Measurements from ENCODE around the gene GAPDHS.

Gene GAPDHS

GRCh38 chr19:35498220-35498619 is 35.0 kb upstream of the GAPDHS start:
- H3K4me3 ChIP-seq (ENCODE audit: low read length), result no peak overlapping the region
- H3K9ac ChIP-seq (ENCODE audit: low read depth, low read length), result no peak overlapping the region
- H3K27me3 ChIP-seq (ENCODE audit: control insufficient read depth, insufficient read depth, low read length), result peaks cover 50% of the 10 kb centered on the region
- H3K4me1 ChIP-seq (ENCODE audit: control insufficient read depth, insufficient read depth, low read length), result no peaks in the 10 kb centered on the region
- H3K4me2 ChIP-seq (ENCODE audit: low read length), result no peak overlapping the region
- no peaks in the 10 kb centered on the region for H3K36me3 ChIP-seq (ENCODE audit: insufficient read depth, low read length)
- H3K9me3 ChIP-seq (replicated peaks; ENCODE audit: low read length), result no peaks in the 10 kb centered on the region

GRCh38 chr19:35498984-35499527 is 34.2 kb upstream of the GAPDHS start:
- no peaks in the 10 kb centered on the region for H3K36me3 ChIP-seq (ENCODE audit: insufficient read depth, low read length)
- H3K27me3 ChIP-seq (ENCODE audit: control insufficient read depth, insufficient read depth, low read length), result peaks cover 50% of the 10 kb centered on the region
- H3K4me3 ChIP-seq (ENCODE audit: low read length), result no peak overlapping the region
- no peak overlapping the region for H3K4me2 ChIP-seq (ENCODE audit: low read length)
- no peaks in the 10 kb centered on the region for H3K4me1 ChIP-seq (ENCODE audit: control insufficient read depth, insufficient read depth, low read length)
- no peak overlapping the region for H3K9ac ChIP-seq (ENCODE audit: low read depth, low read length)
- no peaks in the 10 kb centered on the region for H3K9me3 ChIP-seq (replicated peaks; ENCODE audit: low read length)

DNA sequence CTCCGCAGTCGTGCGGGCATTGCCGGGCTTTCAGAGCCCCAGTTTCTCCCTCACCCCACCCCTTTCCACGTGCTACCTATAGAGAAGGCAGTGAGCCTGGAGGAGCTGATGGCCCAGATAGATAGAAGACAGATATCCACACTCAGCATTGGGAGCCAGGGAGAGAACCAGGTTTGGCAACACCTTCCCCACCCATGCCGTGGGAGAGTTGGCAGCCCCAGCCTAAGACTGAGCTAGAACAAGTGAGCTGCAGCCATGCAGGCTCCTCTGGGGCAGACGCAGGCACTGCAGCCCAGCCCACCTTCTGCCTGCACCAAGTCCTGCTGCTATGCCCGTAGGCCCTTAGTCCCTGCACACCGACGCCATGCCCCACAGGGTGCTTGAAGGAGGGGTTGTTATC is 32.6 kb upstream of the GAPDHS start:
- Histone ChIP-seq H3K4me2 (ENCODE audit: low read length) (no peak overlapping the region), H3K9me3 (replicated peaks; ENCODE audit: low read length) (no peaks in the 10 kb centered on the region), H3K4me3 (ENCODE audit: low read length) (no peak overlapping the region), H3K27me3 (ENCODE audit: control insufficient read depth, insufficient read depth, low read length) (peaks cover 58% of the 10 kb centered on the region), H3K9ac (ENCODE audit: low read depth, low read length) (no peak overlapping the region), H3K36me3 (ENCODE audit: insufficient read depth, low read length) (no peaks in the 10 kb centered on the region), H3K4me1 (ENCODE audit: control insufficient read depth, insufficient read depth, low read length) (no peaks in the 10 kb centered on the region)

- Histone ChIP-seq H3K27me3 (ENCODE audit: control insufficient read depth, insufficient read depth, low read length) (peaks cover 67% of the 10 kb centered on the region), H3K4me2 (ENCODE audit: low read length) (no peak overlapping the region), H3K4me3 (ENCODE audit: low read length) (no peak overlapping the region), H3K36me3 (ENCODE audit: insufficient read depth, low read length) (no peaks in the 10 kb centered on the region), H3K9me3 (replicated peaks; ENCODE audit: low read length) (no peaks in the 10 kb centered on the region), H3K9ac (ENCODE audit: low read depth, low read length) (no peak overlapping the region), H3K4me1 (ENCODE audit: control insufficient read depth, insufficient read depth, low read length) (no peaks in the 10 kb centered on the region)
Observed at GRCh38 chr19:35501684-35502083, 31.6 kb upstream of the GAPDHS start.

GRCh38 chr19:35502751-35503150 is 30.5 kb upstream of the GAPDHS start:
- Histone ChIP-seq H3K27me3 (ENCODE audit: control insufficient read depth, insufficient read depth, low read length) (peaks cover 70% of the 10 kb centered on the region), H3K4me3 (ENCODE audit: low read length) (no peak overlapping the region), H3K36me3 (ENCODE audit: insufficient read depth, low read length) (no peaks in the 10 kb centered on the region), H3K9ac (ENCODE audit: low read depth, low read length) (no peak overlapping the region), H3K4me1 (ENCODE audit: control insufficient read depth, insufficient read depth, low read length) (no peaks in the 10 kb centered on the region), H3K9me3 (replicated peaks; ENCODE audit: low read length) (no peaks in the 10 kb centered on the region), H3K4me2 (ENCODE audit: low read length) (no peak overlapping the region)

DNA sequence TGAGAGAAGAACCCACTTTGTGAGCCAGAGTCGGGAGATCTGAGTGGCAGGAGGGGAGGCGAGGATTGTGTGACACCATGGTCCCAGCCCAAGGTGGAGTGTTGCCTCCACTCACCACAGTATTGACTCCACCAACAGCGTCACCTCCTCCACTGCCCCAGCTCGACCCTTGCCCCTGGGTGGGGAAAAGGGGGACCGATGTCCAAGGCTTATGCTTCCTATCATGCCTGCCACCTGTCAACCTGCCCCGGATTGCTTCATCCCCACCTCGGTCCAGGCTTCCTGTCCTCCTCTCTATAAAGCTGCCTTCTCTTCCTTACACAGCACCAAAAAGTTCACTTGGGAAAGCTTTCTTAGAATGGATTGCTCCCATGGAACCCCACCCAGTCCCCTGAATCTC is 27.2 kb upstream of the GAPDHS start:
- no peak overlapping the region for H3K4me3 ChIP-seq (ENCODE audit: low read length)
- peaks cover 11% of the 10 kb centered on the region for H3K4me1 ChIP-seq (ENCODE audit: control insufficient read depth, insufficient read depth, low read length)
- peaks cover 79% of the 10 kb centered on the region for H3K27me3 ChIP-seq (ENCODE audit: control insufficient read depth, insufficient read depth, low read length)
- no peak overlapping the region for H3K4me2 ChIP-seq (ENCODE audit: low read length)
- no peaks in the 10 kb centered on the region for H3K36me3 ChIP-seq (ENCODE audit: insufficient read depth, low read length)
- no peak overlapping the region for H3K9ac ChIP-seq (ENCODE audit: low read depth, low read length)
- H3K9me3 ChIP-seq (replicated peaks; ENCODE audit: low read length), result no peaks in the 10 kb centered on the region

DNA sequence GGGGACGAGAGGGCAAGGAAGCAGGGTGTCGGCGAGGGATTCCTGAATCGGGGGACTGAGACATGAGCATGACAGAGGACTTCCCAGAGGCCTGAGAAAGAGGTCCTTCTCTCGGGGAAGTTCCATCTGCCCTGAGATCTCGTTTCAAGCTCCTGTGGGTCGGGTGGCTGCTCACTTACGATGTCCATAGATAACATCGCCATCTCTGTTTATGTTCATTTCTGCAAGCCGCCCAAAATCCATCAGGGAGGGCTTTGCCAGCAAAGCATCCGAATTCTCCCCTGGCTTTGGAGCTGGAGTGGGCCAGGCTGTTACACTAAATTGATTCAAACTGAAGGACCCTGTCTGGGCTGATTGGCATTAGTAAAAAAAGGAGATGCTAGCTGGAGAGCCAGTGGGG is 25.7 kb upstream of the GAPDHS start:
- H3K4me1 ChIP-seq (ENCODE audit: control insufficient read depth, insufficient read depth, low read length), result peaks cover 11% of the 10 kb centered on the region
- peaks cover 83% of the 10 kb centered on the region for H3K27me3 ChIP-seq (ENCODE audit: control insufficient read depth, insufficient read depth, low read length)
- H3K36me3 ChIP-seq (ENCODE audit: insufficient read depth, low read length), result no peaks in the 10 kb centered on the region
- H3K4me3 ChIP-seq (ENCODE audit: low read length), result no peak overlapping the region
- H3K9ac ChIP-seq (ENCODE audit: low read depth, low read length), result no peak overlapping the region
- H3K4me2 ChIP-seq (ENCODE audit: low read length), result no peak overlapping the region
- H3K9me3 ChIP-seq (replicated peaks; ENCODE audit: low read length), result no peaks in the 10 kb centered on the region

GRCh38 chr19:35508129-35508528 is 25.1 kb upstream of the GAPDHS start:
- peaks cover 13% of the 10 kb centered on the region for H3K4me1 ChIP-seq (ENCODE audit: control insufficient read depth, insufficient read depth, low read length)
- H3K9me3 ChIP-seq (replicated peaks; ENCODE audit: low read length), result no peaks in the 10 kb centered on the region
- H3K4me3 ChIP-seq (ENCODE audit: low read length), result no peak overlapping the region
- peaks cover 83% of the 10 kb centered on the region for H3K27me3 ChIP-seq (ENCODE audit: control insufficient read depth, insufficient read depth, low read length)
- no peak overlapping the region for H3K4me2 ChIP-seq (ENCODE audit: low read length)
- no peaks in the 10 kb centered on the region for H3K36me3 ChIP-seq (ENCODE audit: insufficient read depth, low read length)
- H3K9ac ChIP-seq (ENCODE audit: low read depth, low read length), result no peak overlapping the region

GRCh38 chr19:35509018-35509652 is 24.1 kb upstream of the GAPDHS start:
- H3K36me3 ChIP-seq (ENCODE audit: insufficient read depth, low read length), result no peaks in the 10 kb centered on the region
- no peak overlapping the region for H3K4me3 ChIP-seq (ENCODE audit: low read length)
- peaks cover 23% of the 10 kb centered on the region for H3K4me1 ChIP-seq (ENCODE audit: control insufficient read depth, insufficient read depth, low read length)
- H3K9me3 ChIP-seq (replicated peaks; ENCODE audit: low read length), result no peaks in the 10 kb centered on the region
- H3K9ac ChIP-seq (ENCODE audit: low read depth, low read length), result no peak overlapping the region
- peaks cover 81% of the 10 kb centered on the region for H3K27me3 ChIP-seq (ENCODE audit: control insufficient read depth, insufficient read depth, low read length)
- H3K4me2 ChIP-seq (ENCODE audit: low read length), result no peak overlapping the region

DNA sequence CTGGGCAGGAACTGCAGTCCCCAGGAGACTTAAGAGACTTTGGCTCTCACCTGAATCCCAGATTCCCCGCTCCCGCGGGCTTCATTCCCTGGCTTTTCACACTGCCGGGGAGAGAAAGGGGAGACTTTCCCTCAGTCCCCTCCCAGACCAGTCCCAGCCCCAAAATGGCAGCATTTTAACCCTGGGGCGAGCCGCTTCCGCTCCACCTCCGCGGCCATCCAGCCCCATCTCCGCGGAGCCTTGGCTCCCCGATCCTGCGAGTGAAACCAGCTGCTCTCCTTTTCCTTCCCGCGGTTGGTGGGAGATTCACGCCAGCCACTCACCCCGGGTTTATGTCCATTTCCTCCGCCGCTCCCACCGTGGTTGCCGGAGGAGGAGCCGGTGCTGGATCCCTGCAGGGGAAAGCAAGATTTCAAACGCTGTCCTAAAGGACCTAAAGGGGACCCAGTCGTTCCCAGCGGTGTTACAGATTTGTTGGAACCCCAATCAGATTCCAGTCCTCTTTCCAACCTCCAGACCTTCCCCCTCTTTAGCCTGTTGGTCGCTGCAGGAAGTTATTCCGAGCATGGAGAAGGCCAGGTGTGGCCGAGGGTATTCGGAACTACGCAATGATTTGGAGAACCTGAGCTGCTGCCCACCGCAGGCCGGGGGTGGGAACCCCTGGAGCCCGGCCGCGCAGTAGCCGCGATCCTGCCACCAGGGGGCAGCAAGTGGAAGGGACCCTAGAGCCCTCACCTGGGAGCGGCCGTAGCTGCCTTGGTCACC is 23.2 kb upstream of the GAPDHS start:
- no peaks in the 10 kb centered on the region for H3K9me3 ChIP-seq (replicated peaks; ENCODE audit: low read length)
- peaks cover 83% of the 10 kb centered on the region for H3K27me3 ChIP-seq (ENCODE audit: control insufficient read depth, insufficient read depth, low read length)
- H3K4me1 ChIP-seq (ENCODE audit: control insufficient read depth, insufficient read depth, low read length), result peaks cover 28% of the 10 kb centered on the region
- H3K4me3 ChIP-seq (ENCODE audit: low read length), result peak overlapping the region; percentile 60
- peak overlapping the region; percentile 83 for H3K4me2 ChIP-seq (ENCODE audit: low read length)
- peak overlapping the region; percentile 20 for H3K9ac ChIP-seq (ENCODE audit: low read depth, low read length)
- no peaks in the 10 kb centered on the region for H3K36me3 ChIP-seq (ENCODE audit: insufficient read depth, low read length)

DNA sequence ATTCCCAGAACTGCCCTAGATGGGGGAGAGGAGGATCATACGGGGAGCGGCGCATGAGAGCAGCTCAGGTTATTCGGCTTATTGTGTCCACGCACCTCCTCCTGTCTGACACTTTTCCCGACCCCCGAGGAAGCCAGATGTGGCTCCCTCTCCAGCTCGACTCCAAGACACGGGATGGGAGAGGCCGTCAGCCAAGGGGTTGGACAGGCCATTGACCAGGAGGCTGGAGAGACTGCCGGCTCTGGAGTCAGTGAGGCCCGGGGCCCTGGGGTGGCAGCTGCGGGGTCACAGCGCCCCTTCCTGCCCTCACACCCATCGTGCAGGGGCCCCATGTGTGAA is 22.7 kb upstream of the GAPDHS start:
- no peaks in the 10 kb centered on the region for H3K36me3 ChIP-seq (ENCODE audit: insufficient read depth, low read length)
- no peak overlapping the region for H3K9ac ChIP-seq (ENCODE audit: low read depth, low read length)
- peak overlapping the region; percentile 83 for H3K4me2 ChIP-seq (ENCODE audit: low read length)
- peak overlapping the region; percentile 60 for H3K4me3 ChIP-seq (ENCODE audit: low read length)
- peaks cover 78% of the 10 kb centered on the region for H3K27me3 ChIP-seq (ENCODE audit: control insufficient read depth, insufficient read depth, low read length)
- H3K4me1 ChIP-seq (ENCODE audit: control insufficient read depth, insufficient read depth, low read length), result peaks cover 28% of the 10 kb centered on the region
- H3K9me3 ChIP-seq (replicated peaks; ENCODE audit: low read length), result no peaks in the 10 kb centered on the region

DNA sequence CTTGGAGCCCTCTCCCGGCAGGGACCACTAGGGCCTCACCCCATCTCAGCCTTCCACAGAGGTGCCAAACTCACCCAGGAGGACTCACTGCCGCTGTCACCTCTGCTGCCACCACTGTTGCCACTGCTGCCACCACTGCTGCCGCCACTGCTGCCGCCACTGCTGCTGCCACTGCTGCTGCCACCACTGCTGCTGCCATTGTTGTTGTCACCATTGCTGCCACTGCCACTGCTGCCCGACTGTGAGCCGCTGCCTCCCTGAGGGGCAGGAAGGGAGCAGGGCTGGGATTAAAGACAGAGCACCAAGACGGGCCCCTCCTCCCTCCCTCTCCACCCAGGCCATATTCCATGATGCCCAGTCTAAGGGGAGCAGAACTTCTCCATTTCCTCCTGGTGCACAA is 21.9 kb upstream of the GAPDHS start:
- Histone ChIP-seq H3K36me3 (ENCODE audit: insufficient read depth, low read length) (no peaks in the 10 kb centered on the region), H3K27me3 (ENCODE audit: control insufficient read depth, insufficient read depth, low read length) (peaks cover 70% of the 10 kb centered on the region), H3K9ac (ENCODE audit: low read depth, low read length) (no peak overlapping the region), H3K4me2 (ENCODE audit: low read length) (no peak overlapping the region), H3K4me1 (ENCODE audit: control insufficient read depth, insufficient read depth, low read length) (peaks cover 28% of the 10 kb centered on the region), H3K9me3 (replicated peaks; ENCODE audit: low read length) (no peaks in the 10 kb centered on the region), H3K4me3 (ENCODE audit: low read length) (no peak overlapping the region)

All from skeletal muscle satellite cell (primary cell).